Body of pancreas (tissue), 4 donors: ENCODE measurements around the gene TRIOBP. TPM values are rescaled to one million over a fixed set of nuclear protein-coding genes. Genes with fewer than 3 reads are reported as not detected.

ENCODE experiments used
- ATAC-seq: fragments of 150-250 bp; one replicate; pipeline ENCODE4 v1.9.1; 2016
- DNase-seq, 4 donors: peaks; one replicate each; pipeline ENCODE4 v3.0.0-alpha.2; 2019
- H3K27ac ChIP-seq, 4 donors: fragments of 200-600 bp; sonication (generic); 1 replicate in 3 of 4; 2 replicates in 1 of 4; pipeline versions ENCODE4 v1.5.1 to v1.6.1; 2016 to 2019; ENCODE audit warnings: mild to moderate bottlenecking in 1 of 4, mixed read lengths in 1 of 4, moderate library complexity in 1 of 4
- H3K27me3 ChIP-seq, 2 donors: fragments of 200-600 bp; sonication (generic); one replicate each; pipeline ENCODE4 v1.6.0; 2016; ENCODE audit warnings: mild to moderate bottlenecking in 1 of 2
- H3K36me3 ChIP-seq, 2 donors: fragments of 200-600 bp; sonication (generic); replicated peaks in 1 of 2; 2 replicates each; pipeline ENCODE4 v1.5.1; 2016; ENCODE audit warnings: low read depth in 2 of 2; ENCODE audit not compliant: insufficient read depth in 1 of 2
- H3K4me1 ChIP-seq: fragments of 200-600 bp; sonication (generic); one replicate; pipeline ENCODE4 v1.6.0; 2016
- H3K4me3 ChIP-seq, 2 donors: fragments of 200-600 bp; sonication (generic); 1 replicate in 1 of 2; 2 replicates in 1 of 2; pipeline ENCODE4 v1.5.1; 2016 to 2019
- H3K9me3 ChIP-seq, 3 donors: fragments of 200-600 bp; sonication (generic); 1 replicate in 2 of 3; 2 replicates in 1 of 3; pipeline ENCODE4 v1.5.1; 2016
- CTCF ChIP-seq, 7 experiments: fragments of 450-650 bp in 4 of 7; fragments of 200-600 bp in 3 of 7; sonication (generic) in 3 of 7; IDR thresholded peaks; one replicate each; pipeline ENCODE4 v1.5.1; 2016 to 2019; ENCODE audit warnings: antibody characterized with exemption in 7 of 7
- POLR2A ChIP-seq, 3 donors: fragments of 450-650 bp; IDR thresholded peaks; one replicate each; pipeline ENCODE4 v1.6.1; 2016; ENCODE audit warnings: antibody characterized with exemption in 3 of 3, mild to moderate bottlenecking in 2 of 3
- WGBS, 2 donors: methylation state at CpG; one replicate each; pipeline ENCODE4 v1.1.5; 2017; 5-methylcytosine and 5-hydroxymethylcytosine counted together
- intact Hi-C: fragments of 100-400 bp; cut with DNase I; formaldehyde crosslinking; loops from one replicate; pipeline ENCODE4 v1.15.1; 2023
- total RNA-seq, 2 donors: library from RNA; depleted of rRNA; stranded (reverse); fragments of >200 nt; gene quantifications; one replicate each; pipeline ENCODE4 v1.1.0, GENCODE V29; 2016

TRIOBP gene
- total RNA-seq, 2 donors from 2014 or later: 65.6 to 76.5 TPM

DNA sequence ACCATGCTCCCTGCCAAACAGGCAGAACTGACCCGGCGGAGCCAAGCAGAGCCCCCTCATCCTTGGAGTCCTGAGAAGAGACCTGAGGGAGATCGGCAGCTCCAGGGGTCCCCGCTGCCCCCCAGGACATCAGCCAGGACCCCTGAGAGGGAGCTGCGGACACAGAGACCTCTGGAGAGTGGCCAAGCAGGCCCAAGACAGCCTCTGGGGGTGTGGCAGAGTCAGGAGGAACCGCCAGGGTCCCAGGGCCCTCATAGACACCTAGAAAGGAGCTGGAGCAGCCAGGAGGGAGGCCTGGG is 37.5 kb downstream of the TRIOBP start:
- intact Hi-C loops: no loop called here
- peaks cover 15% of the 10 kb centered on the region for H3K4me1 ChIP-seq
- no peak for TF ChIP-seq POLR2A (IDR thresholded peaks at IDR 0.05)
- TF ChIP-seq CTCF (IDR thresholded peaks at IDR 0.05): no peak
- no peaks in the 10 kb centered on the region for H3K36me3 ChIP-seq
- WGBS, 2 donors: 74 to 82% methylated on average over 5 to 6 of the region's 6 CpGs
- no peak for ATAC-seq
- no peak overlapping the region for H3K27ac ChIP-seq
- H3K9me3 ChIP-seq: no peaks in the 10 kb centered on the region
- no peak overlapping the region for H3K4me3 ChIP-seq
- no peak for DNase-seq
- no peaks in the 10 kb centered on the region for H3K27me3 ChIP-seq

DNA sequence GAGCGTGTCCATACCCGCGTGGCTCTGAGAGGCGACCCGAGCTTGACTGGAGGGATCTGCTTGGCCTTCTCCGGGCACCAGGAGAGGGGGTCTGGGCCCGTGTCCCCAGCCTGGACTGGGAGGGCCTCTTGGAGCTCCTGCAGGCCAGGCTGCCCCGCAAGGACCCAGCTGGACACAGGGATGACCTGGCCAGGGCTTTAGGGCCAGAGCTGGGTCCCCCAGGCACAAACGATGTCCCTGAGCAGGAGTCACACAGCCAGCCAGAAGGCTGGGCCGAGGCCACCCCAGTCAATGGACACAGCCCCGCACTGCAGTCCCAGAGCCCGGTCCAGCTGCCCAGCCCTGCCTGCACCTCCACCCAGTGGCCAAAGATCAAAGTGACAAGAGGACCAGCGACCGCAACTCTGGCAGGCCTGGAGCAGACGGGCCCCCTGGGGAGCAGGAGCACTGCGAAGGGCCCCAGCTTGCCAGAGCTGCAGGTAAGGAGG is 38.2 kb downstream of the TRIOBP start:
- Histone ChIP-seq H3K4me3 (no peak overlapping the region), H3K4me1 (peaks cover 15% of the 10 kb centered on the region), H3K36me3 (no peaks in the 10 kb centered on the region), H3K27me3 (no peaks in the 10 kb centered on the region), H3K27ac (no peak overlapping the region), H3K9me3 (no peaks in the 10 kb centered on the region)
- peak in 6 of 7 experiments; percentile 10 to 52 (median 46) for TF ChIP-seq CTCF (IDR thresholded peaks at IDR 0.05)
- no peak for TF ChIP-seq POLR2A (IDR thresholded peaks at IDR 0.05)
- intact Hi-C loops: loop anchor here (5.0 kb wide), 1 partner anchor 47 kb away; no protein-coding TSS in a partner anchor
- WGBS, 2 donors: 61% methylated on average over 12 of the region's 16 CpGs; no CpG with 5 or more reads in 1 of the 2 donors
- ATAC-seq (peak; percentile 45), DNase-seq (peak in 3 of 4 donors; percentile 39 to 66 (median 61))

DNA sequence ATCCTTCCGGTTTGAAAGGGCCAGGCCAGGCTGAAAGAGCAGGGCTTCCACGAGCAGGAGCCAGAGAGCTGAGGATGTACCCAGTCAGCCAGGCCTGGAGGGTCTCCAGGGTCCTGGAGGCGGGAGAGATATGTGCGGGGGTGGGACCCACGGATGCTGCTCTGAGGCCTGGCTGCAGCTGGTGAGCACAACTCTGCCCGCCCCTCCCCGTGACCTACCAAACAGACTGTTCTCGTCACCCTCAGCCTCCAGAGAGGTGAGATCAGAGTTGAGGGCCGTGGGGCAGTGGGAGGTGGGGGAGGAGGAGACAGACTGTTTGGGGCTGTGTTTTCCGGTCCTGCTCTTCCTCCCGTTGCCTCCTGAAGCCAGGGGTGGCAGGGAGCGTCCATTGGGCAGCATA is 42.2 kb downstream of the TRIOBP start:
- 75 to 83% methylated on average over 12 of the region's 12 CpGs for WGBS, 2 donors
- peaks cover 6% of the 10 kb centered on the region for H3K4me1 ChIP-seq

GRCh38 chr22:37739611-37740049 is 42.8 kb downstream of the TRIOBP start:
- no peak for ATAC-seq
- peak in 1 of 4 donors; percentile 48 for DNase-seq
- no peak overlapping the region for H3K4me3 ChIP-seq
- WGBS, 2 donors: 74 to 100% methylated on average over 1 to 17 of the region's 17 CpGs
- no peaks in the 10 kb centered on the region for H3K27me3 ChIP-seq
- H3K4me1 ChIP-seq: peaks cover 6% of the 10 kb centered on the region
- no peak overlapping the region for H3K27ac ChIP-seq
- TF ChIP-seq CTCF (IDR thresholded peaks at IDR 0.05) (no peak), POLR2A (IDR thresholded peaks at IDR 0.05) (no peak)
- no peaks in the 10 kb centered on the region for H3K9me3 ChIP-seq
- no peaks in the 10 kb centered on the region for H3K36me3 ChIP-seq
- intact Hi-C loops: loop anchor here (5.0 kb wide), 1 partner anchor 43 kb away; no protein-coding TSS in a partner anchor

More for the DNA sequence above, 42.2 kb downstream of the TRIOBP start:
- intact Hi-C loops: loop anchor here (5.0 kb wide), 1 partner anchor 43 kb away; no protein-coding TSS in a partner anchor
- no peaks in the 10 kb centered on the region for H3K27me3 ChIP-seq
- DNase-seq (peak in 3 of 4 donors; percentile 52 to 59 (median 53)), ATAC-seq (peak; percentile 31)
- no peak overlapping the region for H3K4me3 ChIP-seq
- no peaks in the 10 kb centered on the region for H3K9me3 ChIP-seq
- TF ChIP-seq CTCF (IDR thresholded peaks at IDR 0.05) (no peak), POLR2A (IDR thresholded peaks at IDR 0.05) (no peak)
- H3K27ac ChIP-seq: no peak overlapping the region
- no peaks in the 10 kb centered on the region for H3K36me3 ChIP-seq
